Panc1 (cell line): ENCODE data around the gene AHNAK. TPM values are rescaled to one million over a fixed set of nuclear protein-coding genes. Genes with fewer than 3 reads are reported as not detected.

ENCODE experiments used
- ATAC-seq: fragments of 200-7000 bp; cut with Tn5 transposase; 2 replicates; pipeline ENCODE4 v1.9.1; 2020; ENCODE audit warnings: mild to moderate bottlenecking, moderate library complexity
- BruUV-seq: library from RNA; stranded (reverse); fragments of 400-500 nt; replicated peaks from 2 replicates; lab custom pipeline; 2021; lab: Mats Ljungman, UMichigan
- CTCF ChIA-PET: fragments of 300-600 bp; sonication (Branson Sonifier 250); formaldehyde crosslinking; loops from one replicate; lab custom pipeline; 2022; ENCODE audit warnings: antibody characterized with exemption; lab: Charles Lee
- POLR2A ChIA-PET: fragments of 300-600 bp; sonication (Branson Sonifier 250); formaldehyde crosslinking; loops from one replicate; lab custom pipeline; 2022; ENCODE audit warnings: antibody characterized with exemption; lab: Charles Lee
- DNase-seq: peaks from one replicate; pipeline ENCODE4 v3.0.0-alpha.2; 2010; ENCODE audit warnings: low read depth, low spot score
- H3K27ac ChIP-seq: 2 replicates; pipeline ENCODE4 v1.5.1; 2011; ENCODE audit warnings: mild to moderate bottlenecking, low read length, inconsistent platforms
- H3K27me3 ChIP-seq: fragments of 200-500 bp; sonication (Bioruptor generic); 2 replicates; pipeline ENCODE4 v1.6.0; 2014; ENCODE audit warnings: low read length, inconsistent platforms; ENCODE audit not compliant: control insufficient read depth, insufficient read depth
- H3K36me3 ChIP-seq: fragments of 200-500 bp; sonication (Bioruptor generic); 2 replicates; pipeline ENCODE4 v1.5.1; 2014; ENCODE audit warnings: inconsistent platforms, mild to moderate bottlenecking, low read length, moderate library complexity; ENCODE audit not compliant: control insufficient read depth, insufficient read depth
- H3K4me1 ChIP-seq: 2 replicates; pipeline ENCODE4 v1.5.1; 2011; ENCODE audit warnings: inconsistent platforms, mild to moderate bottlenecking, low read length, moderate library complexity; ENCODE audit not compliant: control insufficient read depth, insufficient read depth
- H3K4me3 ChIP-seq, 2 experiments: 2 replicates each; pipeline ENCODE4 v1.5.1; 2011 to 2012; ENCODE audit warnings: low read depth in 2 of 2, low read length in 2 of 2, mild to moderate bottlenecking in 2 of 2, inconsistent platforms in 1 of 2, moderate library complexity in 1 of 2
- H3K9me3 ChIP-seq: fragments of 200-500 bp; sonication (Bioruptor generic); 2 replicates; pipeline ENCODE4 v1.5.1; 2014; ENCODE audit warnings: low read depth, mild to moderate bottlenecking, inconsistent platforms, low read length, moderate library complexity; ENCODE audit not compliant: control insufficient read depth, insufficient read depth
- CTCF ChIP-seq: fragments of 450-650 bp; IDR thresholded peaks from 2 replicates; pipeline ENCODE4 v1.5.1; 2017; ENCODE audit warnings: mild to moderate bottlenecking
- POLR2AphosphoS5 ChIP-seq: IDR thresholded peaks from 2 replicates; pipeline ENCODE4 v1.6.1; 2012; ENCODE audit warnings: mild to moderate bottlenecking, low read depth, low read length, moderate library complexity
- REST ChIP-seq, 2 experiments: IDR thresholded peaks; 2 replicates each; pipeline ENCODE4 v1.6.1; 2011 to 2012; ENCODE audit warnings: low read depth in 2 of 2, control low read depth in 1 of 2, low read length in 1 of 2, mild to moderate bottlenecking in 1 of 2, moderate library complexity in 1 of 2; ENCODE audit not compliant: insufficient read depth in 1 of 2
- SIN3A ChIP-seq: IDR thresholded peaks from 2 replicates; pipeline ENCODE4 v1.6.1; 2012; ENCODE audit warnings: low read depth, mild to moderate bottlenecking, low read length, moderate library complexity, borderline replicate concordance; ENCODE audit not compliant: insufficient read depth
- TCF7L2 ChIP-seq: IDR thresholded peaks from 2 replicates; pipeline ENCODE4 v1.6.1; 2011; ENCODE audit warnings: mild to moderate bottlenecking, low read depth, low read length, inconsistent platforms
- in situ Hi-C: cut with HindIII; loops from 2 replicates; pipeline ENCODE4 v1.10.0; 2016; ENCODE audit warnings: low sequenced_read_pairs, low pct_unique_long_range_greater_than_20kb
- intact Hi-C: fragments of 100-400 bp; cut with micrococcal nuclease; formaldehyde crosslinking; loops from one replicate; pipeline ENCODE4 v1.10.0; 2022; ENCODE audit not compliant: unreplicated experiment
- total RNA-seq: library from RNA; stranded (reverse); gene quantifications from one replicate; pipeline ENCODE4 v1.2.1, GENCODE V29; 2021; ENCODE audit not compliant: unreplicated experiment

The AHNAK gene
- total RNA-seq, 1 experiment from 2014 or later, result 844 TPM

GRCh38 chr11:62404435-62404834 is 142.2 kb downstream of the AHNAK start:
- H3K9me3 ChIP-seq, result no peaks in the 10 kb centered on the region
- ChIA-PET POLR2A (interaction anchor here (0.6 kb wide), 1 partner anchor 193 kb away, joined by 3 read pairs; no protein-coding TSS in a partner anchor), CTCF (interaction anchor here (0.7 kb wide), 1 partner anchor 9 kb away, joined by 3 read pairs; no protein-coding TSS in a partner anchor)
- DNase-seq, result no peak
- H3K4me3 ChIP-seq, result no peak overlapping the region
- no peaks in the 10 kb centered on the region for H3K36me3 ChIP-seq
- no TSS peak for BruUV-seq
- intact Hi-C loops (no loop called here), in situ Hi-C loops (no loop called here)
- no peaks in the 10 kb centered on the region for H3K27me3 ChIP-seq
- no peak overlapping the region for H3K27ac ChIP-seq
- TF ChIP-seq POLR2AphosphoS5 (no peak), TCF7L2 (no peak), SIN3A (no peak), CTCF (no peak), REST (IDR thresholded peaks at IDR 0.05; ENCODE audit: insufficient read depth in 1 of 2, low read depth in 2 of 2, low read length in 1 of 2) (no peak)
- peaks cover 11% of the 10 kb centered on the region for H3K4me1 ChIP-seq
- ATAC-seq, result no peak

DNA sequence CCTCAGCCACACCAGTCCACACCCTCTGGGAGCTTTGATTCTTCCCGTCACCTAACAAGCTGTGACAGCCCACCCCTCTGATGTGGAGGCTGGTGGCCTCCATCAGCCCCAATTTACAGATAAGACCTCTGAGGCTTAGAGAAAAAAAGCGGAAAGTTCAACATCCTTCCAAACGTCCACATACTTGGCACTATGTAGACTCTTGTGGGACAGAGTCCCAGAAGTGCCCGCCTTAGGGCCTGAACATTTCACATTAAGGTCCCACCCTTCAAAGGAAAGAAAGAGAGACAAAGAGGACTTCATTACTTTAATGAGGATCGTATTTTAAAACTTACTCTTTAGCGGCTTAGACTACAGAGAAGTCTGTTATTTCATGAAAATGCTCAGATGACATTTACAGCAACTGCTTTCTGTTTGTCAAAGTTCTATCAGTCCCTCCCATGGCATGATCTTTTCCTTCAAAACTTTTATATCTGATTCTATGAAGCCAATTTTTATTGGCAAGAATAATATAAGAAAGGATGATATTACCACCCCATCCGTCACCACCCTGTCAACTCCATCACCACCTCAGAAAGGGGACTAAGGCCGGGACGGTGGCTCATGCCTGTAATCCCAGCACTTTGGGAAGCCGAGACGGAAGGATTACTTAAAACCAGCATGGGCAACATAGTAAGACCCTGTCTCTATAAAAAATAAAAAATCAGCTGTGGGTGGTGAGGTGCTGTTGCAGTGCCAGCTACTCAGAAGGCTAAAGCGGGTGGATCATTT is 143.5 kb downstream of the AHNAK start:
- DNase-seq (no peak), ATAC-seq (no peak)
- H3K27me3 ChIP-seq, result no peaks in the 10 kb centered on the region
- BruUV-seq, result no TSS peak
- POLR2A ChIA-PET, result interaction anchor here (0.5 to 0.7 kb wide), 2 partner anchors 26 to 137 kb away, joined by 3 to 6 read pairs; no protein-coding TSS in a partner anchor
- peaks cover 24% of the 10 kb centered on the region for H3K4me1 ChIP-seq
- CTCF ChIA-PET, result no interaction called here
- intact Hi-C loops (no loop called here), in situ Hi-C loops (no loop called here)
- H3K36me3 ChIP-seq, result no peaks in the 10 kb centered on the region
- H3K4me3 ChIP-seq, result no peak overlapping the region
- TF ChIP-seq REST (IDR thresholded peaks at IDR 0.05; ENCODE audit: insufficient read depth in 1 of 2, low read depth in 2 of 2, low read length in 1 of 2) (no peak), CTCF (no peak), SIN3A (no peak), TCF7L2 (no peak), POLR2AphosphoS5 (no peak)
- H3K9me3 ChIP-seq, result no peaks in the 10 kb centered on the region
- peak overlapping the region; percentile 29; the same call in 1 of the 2 replicates for H3K27ac ChIP-seq
